Neural crest cell (in vitro differentiated cells): ENCODE results near the gene ST3GAL2. TPM values are rescaled to one million over a fixed set of nuclear protein-coding genes. Genes with fewer than 3 reads are reported as not detected.
"Not testable (repeated sequence)": the region's sequence is repeated elsewhere in the genome, so short reads cannot be mapped to it uniquely, and the experiment has no call there.

Experiments
- DNase-seq: peaks from one replicate; pipeline ENCODE4 v3.0.0; 2021; ENCODE audit warnings: low read depth, mixed read lengths, low spot score
- H3K27ac Mint-ChIP-seq: one replicate; pipeline ENCODE4 v1.8.0; 2021; ENCODE audit warnings: mild to moderate bottlenecking, mixed read lengths; ENCODE audit not compliant: unreplicated experiment
- H3K27me3 Mint-ChIP-seq: 2 replicates; pipeline ENCODE4 v1.8.0; 2021; ENCODE audit warnings: low read depth, mild to moderate bottlenecking, mixed read lengths
- H3K36me3 Mint-ChIP-seq: 2 replicates; pipeline ENCODE4 v1.8.0; 2021; ENCODE audit warnings: low read depth, mild to moderate bottlenecking, mixed read lengths
- H3K4me1 Mint-ChIP-seq: 2 replicates; pipeline ENCODE4 v1.8.0; 2021; ENCODE audit warnings: mixed read lengths
- H3K4me3 Mint-ChIP-seq: one replicate; pipeline ENCODE4 v1.8.0; 2021; ENCODE audit warnings: mild to moderate bottlenecking, mixed read lengths
- H3K9me3 Mint-ChIP-seq: 2 replicates; pipeline ENCODE4 v1.8.0; 2021; ENCODE audit warnings: mixed read lengths
- total RNA-seq: library from RNA; stranded (reverse); gene quantifications from 2 replicates; pipeline ENCODE4 v1.2.1, GENCODE V29; 2021
- TF ChIP-seq, protein P1 (sequence below): fragments of 200-600 bp; sonication (generic); conservative IDR thresholded peaks from 2 replicates; pipeline ENCODE4 v1.5.0; 2021; ENCODE audit warnings: antibody characterized with exemption, mild to moderate bottlenecking

The ST3GAL2 gene
- total RNA-seq, 1 donor from 2014 or later = 41.8 TPM

DNA sequence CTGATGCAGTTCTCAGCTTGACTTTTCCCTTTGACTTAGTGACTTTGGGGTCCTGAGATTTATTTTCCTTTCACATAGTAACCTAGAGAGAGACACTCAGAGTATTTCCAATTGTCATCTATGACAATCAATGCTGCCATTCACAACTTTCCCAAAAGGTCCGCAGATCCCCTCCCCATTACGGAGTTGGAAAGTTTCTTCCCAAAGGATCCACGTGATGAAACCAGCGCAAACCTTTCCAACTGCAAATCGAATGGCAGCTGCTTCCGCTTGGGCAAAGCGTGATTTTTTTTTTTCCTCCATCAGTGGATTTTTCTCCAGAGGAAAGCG, 15.0 kb upstream of the ST3GAL2 start:
- Mint-ChIP-seq H3K9me3 (no peaks in the 10 kb centered on the region), H3K27me3 (no peaks in the 10 kb centered on the region), H3K27ac (peak overlapping the region; percentile 81), H3K4me1 (peaks cover 16% of the 10 kb centered on the region), H3K4me3 (peak overlapping the region; percentile 93), H3K36me3 (no peaks in the 10 kb centered on the region)
- TF ChIP-seq, protein P1, sequence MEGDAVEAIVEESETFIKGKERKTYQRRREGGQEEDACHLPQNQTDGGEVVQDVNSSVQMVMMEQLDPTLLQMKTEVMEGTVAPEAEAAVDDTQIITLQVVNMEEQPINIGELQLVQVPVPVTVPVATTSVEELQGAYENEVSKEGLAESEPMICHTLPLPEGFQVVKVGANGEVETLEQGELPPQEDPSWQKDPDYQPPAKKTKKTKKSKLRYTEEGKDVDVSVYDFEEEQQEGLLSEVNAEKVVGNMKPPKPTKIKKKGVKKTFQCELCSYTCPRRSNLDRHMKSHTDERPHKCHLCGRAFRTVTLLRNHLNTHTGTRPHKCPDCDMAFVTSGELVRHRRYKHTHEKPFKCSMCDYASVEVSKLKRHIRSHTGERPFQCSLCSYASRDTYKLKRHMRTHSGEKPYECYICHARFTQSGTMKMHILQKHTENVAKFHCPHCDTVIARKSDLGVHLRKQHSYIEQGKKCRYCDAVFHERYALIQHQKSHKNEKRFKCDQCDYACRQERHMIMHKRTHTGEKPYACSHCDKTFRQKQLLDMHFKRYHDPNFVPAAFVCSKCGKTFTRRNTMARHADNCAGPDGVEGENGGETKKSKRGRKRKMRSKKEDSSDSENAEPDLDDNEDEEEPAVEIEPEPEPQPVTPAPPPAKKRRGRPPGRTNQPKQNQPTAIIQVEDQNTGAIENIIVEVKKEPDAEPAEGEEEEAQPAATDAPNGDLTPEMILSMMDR = no peak
- peak; percentile 27 for DNase-seq

DNA sequence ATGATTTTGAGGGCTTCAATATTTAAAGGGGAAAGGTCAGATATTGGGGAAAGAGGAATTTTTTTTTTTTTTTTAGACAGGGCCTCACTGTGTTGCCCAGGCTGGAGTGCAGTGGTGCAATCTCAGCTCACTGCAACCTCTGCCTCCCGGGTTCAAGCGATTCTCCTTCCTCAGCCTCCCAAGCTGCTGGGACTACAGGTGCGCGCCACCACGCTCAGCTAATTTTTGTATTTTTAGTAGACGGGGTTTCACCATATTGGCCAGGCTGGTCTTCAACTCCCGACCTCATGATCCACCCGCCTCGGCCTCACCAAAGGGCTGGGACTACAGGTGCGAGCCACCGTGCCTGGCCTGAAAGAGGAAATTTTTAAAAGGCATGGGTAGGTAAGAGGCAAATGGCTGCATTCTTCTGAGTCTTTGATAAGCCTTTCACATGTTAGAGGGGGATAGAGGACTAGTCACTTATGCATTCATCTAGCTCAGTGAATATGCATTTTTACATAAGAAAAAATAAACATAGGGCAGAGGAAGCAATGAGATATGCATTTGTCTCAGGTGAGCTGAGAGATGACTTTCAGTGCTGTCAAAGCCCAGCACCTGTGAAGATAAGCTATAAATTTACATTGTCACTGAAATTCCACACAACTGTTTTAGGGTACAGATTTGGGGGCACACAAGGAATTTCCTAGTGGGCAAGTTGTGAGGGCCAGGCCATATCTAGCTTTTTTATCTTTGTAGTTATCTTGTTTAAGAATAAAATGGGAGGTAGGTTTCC, 14.4 kb upstream of the ST3GAL2 start:
- no peaks in the 10 kb centered on the region for H3K27me3 Mint-ChIP-seq
- peaks cover 16% of the 10 kb centered on the region for H3K4me1 Mint-ChIP-seq
- no peak overlapping the region for H3K27ac Mint-ChIP-seq
- H3K4me3 Mint-ChIP-seq = peak overlapping the region; percentile 93
- no peaks in the 10 kb centered on the region for H3K36me3 Mint-ChIP-seq
- no peaks in the 10 kb centered on the region for H3K9me3 Mint-ChIP-seq
- TF ChIP-seq, protein P1 = no peak
- no peak for DNase-seq

DNA sequence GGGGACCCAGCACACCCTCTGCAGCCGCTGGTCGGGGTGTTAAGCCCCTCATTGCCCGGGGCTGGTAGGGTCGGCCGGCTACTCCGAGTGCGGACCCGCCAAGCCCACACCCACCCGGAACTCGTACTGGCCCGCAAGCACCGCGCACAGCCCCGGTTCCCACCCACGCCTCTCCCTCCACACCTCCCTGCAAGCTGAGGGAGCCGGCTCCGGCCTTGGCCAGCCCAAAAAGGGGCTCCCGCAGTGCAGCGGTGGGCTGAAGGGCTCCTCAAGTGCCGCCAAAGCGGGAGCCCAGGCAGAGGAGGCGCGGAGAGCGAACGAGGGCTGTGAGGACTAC, 12.1 kb upstream of the ST3GAL2 start:
- DNase-seq, H3K36me3 Mint-ChIP-seq, H3K9me3 Mint-ChIP-seq, H3K27me3 Mint-ChIP-seq, H3K4me3 Mint-ChIP-seq, H3K27ac Mint-ChIP-seq: not testable (repeated sequence)
- H3K4me1 Mint-ChIP-seq = peaks cover 12% of the 10 kb centered on the region

DNA sequence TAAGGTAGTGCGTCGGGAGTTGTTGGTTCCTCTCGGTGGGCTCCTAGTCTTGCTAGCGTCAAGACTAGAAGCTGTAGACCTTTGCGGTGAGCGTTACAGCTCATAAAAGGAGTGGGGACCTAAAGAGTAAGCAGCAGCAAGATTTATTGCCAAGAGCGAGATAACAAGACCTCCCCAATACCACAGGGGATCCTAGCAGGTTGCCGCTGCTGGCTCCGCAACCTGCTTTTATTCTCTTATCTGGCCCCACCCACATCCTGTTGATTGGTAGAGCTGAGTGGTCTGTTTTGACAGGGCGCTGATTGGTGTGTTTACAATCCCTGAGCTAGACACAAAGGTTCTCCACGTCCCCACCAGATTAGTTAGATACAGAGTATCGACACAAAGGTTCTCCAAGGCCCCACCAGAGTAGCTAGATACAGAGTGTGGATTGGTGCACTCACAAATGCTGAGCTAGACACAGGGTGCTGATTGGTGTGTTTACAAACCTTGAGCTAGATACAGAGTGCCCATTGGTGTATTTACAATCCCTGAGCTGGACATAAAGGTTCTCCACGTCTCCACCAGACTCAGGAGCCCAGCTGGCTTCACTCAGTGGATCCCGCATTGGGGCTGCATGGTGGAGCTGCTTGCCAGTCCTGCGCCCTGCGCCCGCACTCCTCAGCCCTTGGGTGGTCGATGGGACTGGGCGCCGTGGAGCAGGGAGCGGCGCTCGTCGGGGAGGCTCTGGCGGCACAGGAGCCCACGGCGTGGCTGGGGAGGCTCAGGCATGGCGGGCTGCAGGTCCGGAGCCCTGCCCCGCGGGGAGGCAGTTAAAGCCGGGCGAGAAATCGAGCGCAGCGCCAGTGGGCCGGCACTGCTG, 11.5 kb upstream of the ST3GAL2 start:
- not testable (repeated sequence) for H3K9me3 Mint-ChIP-seq, H3K36me3 Mint-ChIP-seq, H3K27me3 Mint-ChIP-seq, DNase-seq
- H3K27ac Mint-ChIP-seq = peak overlapping the region; percentile 9
- peaks cover 12% of the 10 kb centered on the region for H3K4me1 Mint-ChIP-seq
- H3K4me3 Mint-ChIP-seq = peak overlapping the region; percentile 10

DNA sequence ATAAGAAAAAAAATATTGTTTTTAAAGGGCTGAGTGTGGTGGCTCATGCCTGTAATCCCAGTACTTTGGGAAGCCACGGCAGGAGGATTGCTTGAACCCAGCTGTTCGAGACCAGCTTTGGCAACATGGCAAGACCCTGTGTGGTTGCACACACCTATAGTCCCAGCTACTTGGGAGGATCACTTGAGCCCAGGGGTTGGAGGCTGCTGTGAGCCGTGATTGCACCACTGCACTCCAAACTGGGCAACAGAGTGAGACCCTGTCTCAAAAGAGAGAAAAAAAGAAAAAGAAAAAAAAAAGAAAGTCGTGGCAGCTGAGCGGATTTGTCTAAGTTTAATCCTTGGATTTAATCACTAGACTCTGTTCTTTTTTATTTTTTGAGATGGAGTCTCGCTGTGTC, 9.2 kb upstream of the ST3GAL2 start:
- peaks cover 7% of the 10 kb centered on the region for H3K4me1 Mint-ChIP-seq
- no peak overlapping the region for H3K4me3 Mint-ChIP-seq
- DNase-seq = no peak
- TF ChIP-seq, protein P1 = no peak
- H3K9me3 Mint-ChIP-seq = no peaks in the 10 kb centered on the region
- H3K27me3 Mint-ChIP-seq = no peaks in the 10 kb centered on the region
- peak overlapping the region; percentile 81 for H3K27ac Mint-ChIP-seq
- no peaks in the 10 kb centered on the region for H3K36me3 Mint-ChIP-seq

DNA sequence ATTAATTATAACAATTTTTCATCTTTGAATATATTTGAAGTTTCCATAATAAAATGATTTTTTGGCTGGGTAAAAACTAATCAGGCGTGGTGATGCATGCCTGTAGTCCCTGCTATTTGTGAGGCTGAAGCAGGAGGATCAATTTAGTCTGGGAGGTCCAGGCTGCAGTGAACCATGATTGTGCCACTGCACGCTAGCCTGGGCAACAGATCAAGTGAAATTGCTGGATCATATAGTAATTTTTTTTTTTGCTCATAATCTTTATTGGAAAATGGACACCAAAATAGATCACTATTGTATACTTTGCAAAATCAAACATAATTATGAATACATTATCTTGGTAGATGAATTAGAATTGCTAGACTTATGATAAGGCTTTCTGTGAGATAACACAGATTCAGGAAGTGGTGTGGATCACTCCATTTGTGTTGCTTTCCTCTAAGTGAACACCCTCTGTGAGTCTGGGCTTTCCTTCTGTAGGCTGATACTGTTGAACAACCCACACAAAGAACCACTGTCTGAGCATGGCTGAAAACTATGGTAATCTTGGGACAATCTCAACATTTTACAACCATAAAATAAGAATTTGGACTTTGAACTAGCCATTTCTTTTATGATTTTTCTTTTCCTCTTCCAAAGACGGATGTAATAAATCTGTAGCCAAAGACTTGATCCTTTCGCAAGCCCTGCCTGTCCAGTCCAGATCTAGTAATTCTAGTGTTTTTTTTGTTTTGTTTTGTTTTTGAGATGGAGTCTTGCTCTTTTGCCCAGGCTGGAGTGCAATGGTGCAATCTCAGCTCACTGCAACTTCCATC, 5.6 kb upstream of the ST3GAL2 start:
- no peaks in the 10 kb centered on the region for H3K27me3 Mint-ChIP-seq
- no peak overlapping the region for H3K27ac Mint-ChIP-seq
- H3K9me3 Mint-ChIP-seq = no peaks in the 10 kb centered on the region
- TF ChIP-seq, protein P1 = no peak
- no peak for DNase-seq
- H3K36me3 Mint-ChIP-seq = no peaks in the 10 kb centered on the region
- peak overlapping the region; percentile 23 for H3K4me3 Mint-ChIP-seq
- H3K4me1 Mint-ChIP-seq = peaks cover 21% of the 10 kb centered on the region
